Tibial artery (tissue), 4 donors: ENCODE data around the gene BTAF1.

Source experiments
- DNase-seq, 2 donors: peaks; one replicate each; pipeline ENCODE4 v3.0.0-alpha.2; 2019
- H3K27ac ChIP-seq, 2 donors: fragments of 200-600 bp; sonication (generic) in 1 of 2; 1 replicate in 1 of 2; 2 replicates in 1 of 2; pipeline ENCODE4 v1.5.1; 2018 to 2019; ENCODE audit warnings: mild to moderate bottlenecking in 1 of 2
- H3K27me3 ChIP-seq, 2 donors: fragments of 200-600 bp; sonication (generic) in 1 of 2; one replicate each; pipeline versions ENCODE4 v1.5.1 to v1.6.0; 2016 to 2019
- H3K36me3 ChIP-seq, 3 donors: fragments of 200-600 bp; sonication (generic) in 2 of 3; one replicate each; pipeline ENCODE4 v1.5.1; 2016 to 2019; ENCODE audit warnings: mild to moderate bottlenecking in 2 of 3
- H3K4me1 ChIP-seq, 4 donors: fragments of 200-600 bp; sonication (generic) in 2 of 4; 1 replicate in 3 of 4; 2 replicates in 1 of 4; pipeline ENCODE4 v1.5.1; 2016 to 2019
- H3K4me3 ChIP-seq, 2 donors: fragments of 200-600 bp; sonication (generic) in 1 of 2; 1 replicate in 1 of 2; 2 replicates in 1 of 2; pipeline ENCODE4 v1.5.1; 2018 to 2019; ENCODE audit warnings: mild to moderate bottlenecking in 2 of 2
- H3K9me3 ChIP-seq, 3 donors: fragments of 200-600 bp; sonication (generic) in 1 of 3; one replicate each; pipeline ENCODE4 v1.5.1; 2016 to 2019
- intact Hi-C: fragments of 100-400 bp; cut with DNase I; formaldehyde crosslinking; loops from one replicate; pipeline ENCODE4 v1.15.0; 2023; ENCODE audit warnings: low total_unique reads
- TF ChIP-seq, protein P1 (sequence below), 2 experiments: fragments of 200-600 bp in 1 of 2; fragments of 450-650 bp in 1 of 2; IDR thresholded peaks; one replicate each; pipeline ENCODE4 v1.5.1; 2017 to 2019; ENCODE audit warnings: antibody characterized with exemption in 2 of 2, mild to moderate bottlenecking in 1 of 2, moderate library complexity in 1 of 2

Gene BTAF1

GRCh38 chr10:91931526-91932190 lies 8.1 kb downstream of the BTAF1 start:
- peaks cover 0 to 25% (median 11%) of the 10 kb centered on the region in 4 donors for H3K4me1 ChIP-seq
- H3K9me3 ChIP-seq = no peaks in the 10 kb centered on the region
- TF ChIP-seq, protein P1, sequence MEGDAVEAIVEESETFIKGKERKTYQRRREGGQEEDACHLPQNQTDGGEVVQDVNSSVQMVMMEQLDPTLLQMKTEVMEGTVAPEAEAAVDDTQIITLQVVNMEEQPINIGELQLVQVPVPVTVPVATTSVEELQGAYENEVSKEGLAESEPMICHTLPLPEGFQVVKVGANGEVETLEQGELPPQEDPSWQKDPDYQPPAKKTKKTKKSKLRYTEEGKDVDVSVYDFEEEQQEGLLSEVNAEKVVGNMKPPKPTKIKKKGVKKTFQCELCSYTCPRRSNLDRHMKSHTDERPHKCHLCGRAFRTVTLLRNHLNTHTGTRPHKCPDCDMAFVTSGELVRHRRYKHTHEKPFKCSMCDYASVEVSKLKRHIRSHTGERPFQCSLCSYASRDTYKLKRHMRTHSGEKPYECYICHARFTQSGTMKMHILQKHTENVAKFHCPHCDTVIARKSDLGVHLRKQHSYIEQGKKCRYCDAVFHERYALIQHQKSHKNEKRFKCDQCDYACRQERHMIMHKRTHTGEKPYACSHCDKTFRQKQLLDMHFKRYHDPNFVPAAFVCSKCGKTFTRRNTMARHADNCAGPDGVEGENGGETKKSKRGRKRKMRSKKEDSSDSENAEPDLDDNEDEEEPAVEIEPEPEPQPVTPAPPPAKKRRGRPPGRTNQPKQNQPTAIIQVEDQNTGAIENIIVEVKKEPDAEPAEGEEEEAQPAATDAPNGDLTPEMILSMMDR (IDR thresholded peaks at IDR 0.05) = no peak
- intact Hi-C loops = no loop called here
- peaks cover 13 to 22% (median 16%) of the 10 kb centered on the region in 3 donors for H3K36me3 ChIP-seq
- H3K4me3 ChIP-seq = no peak overlapping the region
- H3K27me3 ChIP-seq = no peaks in the 10 kb centered on the region
- H3K27ac ChIP-seq = no peak overlapping the region
- no peak for DNase-seq

- TF ChIP-seq, protein P1 (IDR thresholded peaks at IDR 0.05) = no peak
- H3K9me3 ChIP-seq = no peaks in the 10 kb centered on the region
- peaks cover 0 to 16% (median 9%) of the 10 kb centered on the region in 4 donors for H3K4me1 ChIP-seq
Observed at GRCh38 chr10:91932737-91933136, 9.2 kb downstream of the BTAF1 start.

DNA sequence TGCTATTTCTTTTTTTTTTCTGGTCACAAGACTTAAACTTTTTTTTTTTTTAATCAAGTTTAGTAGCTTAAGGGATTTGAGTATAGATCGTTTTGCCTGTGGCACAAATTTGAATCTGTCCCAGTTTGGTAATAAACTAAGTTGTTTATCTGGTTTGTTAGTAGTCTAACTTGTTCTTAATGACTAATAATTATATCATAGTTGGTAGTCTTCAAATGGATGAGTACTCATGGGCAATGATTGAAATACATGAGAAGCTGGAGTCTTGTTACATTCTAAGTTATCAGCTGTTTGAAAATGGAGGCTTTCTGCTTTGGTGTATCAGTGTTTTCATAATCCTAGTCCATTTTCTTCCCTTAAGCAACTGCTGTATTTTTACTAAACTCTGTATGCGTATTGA lies 12.3 kb downstream of the BTAF1 start:
- no peak overlapping the region for H3K4me3 ChIP-seq
- H3K9me3 ChIP-seq = no peaks in the 10 kb centered on the region
- intact Hi-C loops = no loop called here
- H3K27me3 ChIP-seq = no peaks in the 10 kb centered on the region
- TF ChIP-seq, protein P1 (IDR thresholded peaks at IDR 0.05) = no peak
- peaks cover 24 to 37% (median 29%) of the 10 kb centered on the region in 3 donors for H3K36me3 ChIP-seq
- no peak for DNase-seq
- peaks cover 0 to 4% (median 2%) of the 10 kb centered on the region in 4 donors for H3K4me1 ChIP-seq
- no peak overlapping the region for H3K27ac ChIP-seq

More at GRCh38 chr10:91932737-91933136, 9.2 kb downstream of the BTAF1 start:
- no peak for DNase-seq
- no peaks in the 10 kb centered on the region for H3K27me3 ChIP-seq
- no peak overlapping the region for H3K27ac ChIP-seq
- peaks cover 19 to 33% (median 27%) of the 10 kb centered on the region in 3 donors for H3K36me3 ChIP-seq
- H3K4me3 ChIP-seq = no peak overlapping the region
- intact Hi-C loops = no loop called here

DNA sequence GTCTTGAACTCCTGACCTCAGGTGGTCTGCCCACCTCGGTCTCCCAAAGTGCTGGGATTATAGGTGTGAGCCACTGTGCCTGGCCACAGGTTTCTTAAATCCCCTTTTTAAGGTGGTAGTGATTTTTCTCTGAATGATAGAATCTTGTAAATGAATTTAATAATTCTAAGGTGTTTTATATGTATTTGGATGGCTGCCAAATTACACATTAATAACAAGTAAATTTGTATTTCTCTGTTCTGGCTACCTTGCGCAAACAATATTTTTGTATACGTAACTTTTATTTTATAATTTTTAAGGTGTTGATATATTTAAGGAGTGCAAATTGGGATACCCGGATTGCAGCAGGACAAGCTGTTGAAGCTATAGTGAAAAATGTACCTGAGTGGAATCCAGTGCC lies 16.1 kb downstream of the BTAF1 start:
- H3K27me3 ChIP-seq = no peaks in the 10 kb centered on the region
- no peak overlapping the region for H3K4me3 ChIP-seq
- intact Hi-C loops = no loop called here
- no peak for DNase-seq
- H3K4me1 ChIP-seq = no peaks in the 10 kb centered on the region
- H3K9me3 ChIP-seq = no peaks in the 10 kb centered on the region
- peaks cover 32 to 52% (median 42%) of the 10 kb centered on the region in 3 donors for H3K36me3 ChIP-seq
- no peak overlapping the region for H3K27ac ChIP-seq
- TF ChIP-seq, protein P1 (IDR thresholded peaks at IDR 0.05) = no peak

DNA sequence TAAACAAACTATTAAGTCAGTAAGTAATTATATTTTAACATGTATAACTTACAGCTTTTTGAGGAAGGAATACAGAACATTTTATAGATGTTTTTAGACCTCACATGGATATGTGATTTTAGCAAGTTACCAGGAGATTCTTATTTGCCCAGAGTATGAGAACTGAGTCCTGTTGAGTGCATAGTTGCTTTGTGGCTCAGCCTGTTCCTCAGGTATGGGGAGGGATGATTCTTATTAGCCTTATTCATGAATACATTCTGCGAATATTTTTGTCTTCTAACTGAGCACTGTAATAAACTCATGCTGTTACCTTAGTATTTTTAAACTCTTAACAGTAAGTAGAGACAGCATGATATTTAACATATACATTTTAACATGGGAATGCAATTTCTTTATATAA lies 17.9 kb downstream of the BTAF1 start:
- DNase-seq = no peak
- TF ChIP-seq, protein P1 (IDR thresholded peaks at IDR 0.05) = no peak
- intact Hi-C loops = no loop called here
- H3K27ac ChIP-seq = no peak overlapping the region
- no peaks in the 10 kb centered on the region for H3K27me3 ChIP-seq
- no peaks in the 10 kb centered on the region for H3K9me3 ChIP-seq
- H3K4me1 ChIP-seq = no peaks in the 10 kb centered on the region
- peaks cover 21 to 49% (median 37%) of the 10 kb centered on the region in 3 donors for H3K36me3 ChIP-seq
- H3K4me3 ChIP-seq = no peak overlapping the region
